GM12874 (cell line): ENCODE results near the gene KRT80.

Experiments used
- CTCF ChIP-seq: IDR thresholded peaks from 2 replicates; pipeline ENCODE4 v1.5.1; 2011; ENCODE audit warnings: low read depth, mild to moderate bottlenecking, control low read depth, low read length, moderate library complexity; ENCODE audit not compliant: insufficient read depth

KRT80 gene

GRCh38 chr12:52218001-52218400 is 26.2 kb upstream of the KRT80 start:
- TF ChIP-seq CTCF: no peak

- TF ChIP-seq CTCF: no peak
Observed at GRCh38 chr12:52217223-52217622, 25.4 kb upstream of the KRT80 start.

GRCh38 chr12:52216807-52217206 is 25.0 kb upstream of the KRT80 start:
- TF ChIP-seq CTCF: no peak

GRCh38 chr12:52216100-52216499 is 24.3 kb upstream of the KRT80 start:
- no peak for TF ChIP-seq CTCF

GRCh38 chr12:52215587-52216031 is 23.8 kb upstream of the KRT80 start:
- TF ChIP-seq CTCF: no peak

- TF ChIP-seq CTCF: no peak
Observed at GRCh38 chr12:52214421-52214802, 22.6 kb upstream of the KRT80 start.

GRCh38 chr12:52213564-52214420 is 22.0 kb upstream of the KRT80 start:
- TF ChIP-seq CTCF: peak; percentile 95
